Stimulated activated naive CD4-positive, alpha-beta T cell treated with Interleukin-2 at 50 U/mL for 16 hours (primary cell): ENCODE measurements around the gene GJB3.
A peak's percentile ranks its signal among the peaks of the same experiment; 100 is the strongest.
"Not testable (repeated sequence)": the region's sequence is repeated elsewhere in the genome, so short reads cannot be mapped to it uniquely, and the experiment has no call there.

Experiments used
- DNase-seq: peaks from one replicate; lab custom pipeline; 2025; lab: John Stamatoyannopoulos, UW

Gene GJB3

GRCh38 chr1:34781071-34781843 lies at the start of gene GJB3:
Gene GJB3, plus strand, starts transcription at chr1:34781214. Its CDS starts 3,549 bp downstream, at chr1:34784763.
- DNase-seq: no peak

GRCh38 chr1:34732831-34733230 lies 48.2 kb upstream of the GJB3 start:
- not testable (repeated sequence) for DNase-seq

GRCh38 chr1:34736692-34737091 lies 44.3 kb upstream of the GJB3 start:
- DNase-seq: no peak

- DNase-seq: not testable (repeated sequence)
Measured at GRCh38 chr1:34737236-34737635, 43.8 kb upstream of the GJB3 start.

- no peak for DNase-seq
Measured at GRCh38 chr1:34739613-34740012, 41.4 kb upstream of the GJB3 start.

- DNase-seq: no peak
Measured at GRCh38 chr1:34740161-34740868, 40.7 kb upstream of the GJB3 start.

GRCh38 chr1:34742667-34743270 lies 38.2 kb upstream of the GJB3 start:
- DNase-seq: peak; percentile 57

GRCh38 chr1:34743775-34744174 lies 37.2 kb upstream of the GJB3 start:
- no peak for DNase-seq

- no peak for DNase-seq
Measured at GRCh38 chr1:34744851-34745250, 36.2 kb upstream of the GJB3 start.

GRCh38 chr1:34745666-34746065 lies 35.3 kb upstream of the GJB3 start:
- DNase-seq: no peak

GRCh38 chr1:34746101-34746500 lies 34.9 kb upstream of the GJB3 start:
- DNase-seq: no peak

- DNase-seq: no peak
Measured at GRCh38 chr1:34746785-34747637, 34.0 kb upstream of the GJB3 start.

GRCh38 chr1:34747638-34747941 lies 33.4 kb upstream of the GJB3 start:
- DNase-seq: no peak

GRCh38 chr1:34749992-34750391 lies 31.0 kb upstream of the GJB3 start:
- DNase-seq: no peak

GRCh38 chr1:34750610-34751009 lies 30.4 kb upstream of the GJB3 start:
- no peak for DNase-seq

GRCh38 chr1:34753163-34753562 lies 27.9 kb upstream of the GJB3 start:
- DNase-seq: no peak

GRCh38 chr1:34754964-34755637 lies 25.9 kb upstream of the GJB3 start, which contains the start of gene GJB5:
Gene GJB5, plus strand, starts transcription at chr1:34755047. Its CDS starts 2,284 bp downstream, at chr1:34757331.
- DNase-seq: no peak

GRCh38 chr1:34755961-34756360 lies 25.1 kb upstream of the GJB3 start:
- DNase-seq: no peak

GRCh38 chr1:34757386-34757785 lies 23.6 kb upstream of the GJB3 start:
- DNase-seq: no peak

GRCh38 chr1:34758751-34759150 lies 22.3 kb upstream of the GJB3 start:
- DNase-seq: no peak

- DNase-seq: no peak
Measured at GRCh38 chr1:34759503-34760357, 21.3 kb upstream of the GJB3 start, which contains the start of gene GJB4. Gene GJB4, plus strand, starts transcription at chr1:34759740. Its CDS starts 1,515 bp downstream, at chr1:34761255.
